Endometrium (tissue), 2 donors: ENCODE results near the gene PSMD14.
"Not testable (repeated sequence)": the region's sequence is repeated elsewhere in the genome, so short reads cannot be mapped to it uniquely, and the experiment has no call there.

Experiments used
- FAIRE-seq: peaks from 2 replicates; lab custom pipeline; 2012; peaks lifted over from hg19 to GRCh38; lab: Jason Lieb, UNC
- donor health status: control.
- donor health status: control.

Gene PSMD14

GRCh38 chr2:161308178-161308955 is at the start of gene PSMD14:
TSS of gene PSMD14 (plus strand) at chr2:161308425. CDS start at chr2:161318826, 10,401 bp downstream.
- FAIRE-seq = no peak

- FAIRE-seq = no peak
Observed at GRCh38 chr2:161265874-161266273, 42.4 kb upstream of the PSMD14 start.

GRCh38 chr2:161269111-161269510 is 39.1 kb upstream of the PSMD14 start:
- FAIRE-seq = no peak

GRCh38 chr2:161273038-161273760 is 35.0 kb upstream of the PSMD14 start:
- FAIRE-seq = no peak

GRCh38 chr2:161278564-161279229 is 29.5 kb upstream of the PSMD14 start:
- not testable (repeated sequence) for FAIRE-seq

- peak; percentile 45 for FAIRE-seq
Observed at GRCh38 chr2:161279230-161279815, 28.9 kb upstream of the PSMD14 start.

GRCh38 chr2:161280906-161281323 is 27.3 kb upstream of the PSMD14 start:
- not testable (repeated sequence) for FAIRE-seq

GRCh38 chr2:161281615-161282310 is 26.5 kb upstream of the PSMD14 start:
- FAIRE-seq = not testable (repeated sequence)

- not testable (repeated sequence) for FAIRE-seq
Observed at GRCh38 chr2:161282311-161282644, 25.9 kb upstream of the PSMD14 start.

GRCh38 chr2:161283926-161284325 is 24.3 kb upstream of the PSMD14 start:
- no peak for FAIRE-seq

GRCh38 chr2:161303535-161304050 is 4.6 kb upstream of the PSMD14 start:
- FAIRE-seq = no peak

- no peak for FAIRE-seq
Observed at GRCh38 chr2:161306919-161307318, 1.3 kb upstream of the PSMD14 start.

- no peak for FAIRE-seq
Observed at GRCh38 chr2:161307676-161308075, 549 bp upstream of the PSMD14 start.

- no peak for FAIRE-seq
Observed at GRCh38 chr2:161312996-161313395, 4.8 kb downstream of the PSMD14 start.

GRCh38 chr2:161315380-161315779 is 7.2 kb downstream of the PSMD14 start:
- FAIRE-seq = no peak

GRCh38 chr2:161316701-161317100 is 8.5 kb downstream of the PSMD14 start:
- FAIRE-seq = no peak

GRCh38 chr2:161321944-161322648 is 13.9 kb downstream of the PSMD14 start:
- no peak for FAIRE-seq

- FAIRE-seq = no peak
Observed at GRCh38 chr2:161324876-161325275, 16.7 kb downstream of the PSMD14 start.

GRCh38 chr2:161327582-161327981 is 19.4 kb downstream of the PSMD14 start:
- FAIRE-seq = no peak

GRCh38 chr2:161332371-161332967 is 24.2 kb downstream of the PSMD14 start:
- FAIRE-seq = no peak

- FAIRE-seq = no peak
Observed at GRCh38 chr2:161335626-161336025, 27.4 kb downstream of the PSMD14 start.
